ENCODE data around the gene FAM3A. TPM values are rescaled to one million over a fixed set of nuclear protein-coding genes. Genes with fewer than 3 reads are reported as not detected.
"Not testable (repeated sequence)": the region's sequence is repeated elsewhere in the genome, so short reads cannot be mapped to it uniquely, and the experiment has no call there.

The FAM3A gene, protein sequence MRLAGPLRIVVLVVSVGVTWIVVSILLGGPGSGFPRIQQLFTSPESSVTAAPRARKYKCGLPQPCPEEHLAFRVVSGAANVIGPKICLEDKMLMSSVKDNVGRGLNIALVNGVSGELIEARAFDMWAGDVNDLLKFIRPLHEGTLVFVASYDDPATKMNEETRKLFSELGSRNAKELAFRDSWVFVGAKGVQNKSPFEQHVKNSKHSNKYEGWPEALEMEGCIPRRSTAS
- total RNA-seq (2014; rRNA removed; shearing (Covaris generic)): 8.2 and 11.3 TPM in 2 replicates

DNA sequence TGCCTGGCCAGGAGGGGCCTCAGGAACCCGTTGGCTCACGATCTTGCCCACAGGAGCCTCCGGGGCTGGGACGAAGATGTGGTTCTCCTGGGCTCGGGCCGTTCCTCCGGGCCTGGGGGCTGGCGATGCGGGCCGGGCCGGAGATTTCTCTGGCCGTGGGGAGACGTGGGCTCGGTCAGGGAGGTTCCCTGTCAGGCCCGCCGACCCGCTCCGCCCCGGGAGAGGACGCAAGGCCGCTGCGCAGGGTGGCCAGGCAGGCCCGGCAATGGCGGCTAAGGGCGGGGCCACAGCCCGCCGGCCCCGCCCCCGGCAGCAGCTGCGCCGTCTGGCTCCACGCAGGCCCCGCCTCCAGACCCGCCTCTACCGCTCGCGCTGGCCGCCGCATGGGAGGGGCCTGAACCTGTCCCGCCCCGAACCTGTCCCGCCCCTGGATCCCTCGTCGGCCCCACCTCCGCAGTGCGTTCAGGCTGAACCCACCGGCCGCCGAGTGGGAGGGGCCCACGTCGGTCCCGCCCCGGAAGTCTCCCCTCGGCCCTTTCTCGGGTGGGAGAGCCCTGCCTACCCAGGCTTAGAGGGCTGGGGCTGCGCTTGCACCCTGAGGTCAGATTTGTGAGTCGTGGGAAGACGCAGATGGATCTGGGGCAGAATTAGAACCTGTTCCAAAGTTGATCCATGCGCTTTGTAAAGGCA lies at the start of gene FAM3A:
Gene FAM3A (minus strand): TSS at position 267 of the 690 bp plus-strand sequence. CDS start 460 bp downstream, outside the sequence.
- peak; percentile 90 for DNase-seq (ENCODE audit: low read depth)

DNA sequence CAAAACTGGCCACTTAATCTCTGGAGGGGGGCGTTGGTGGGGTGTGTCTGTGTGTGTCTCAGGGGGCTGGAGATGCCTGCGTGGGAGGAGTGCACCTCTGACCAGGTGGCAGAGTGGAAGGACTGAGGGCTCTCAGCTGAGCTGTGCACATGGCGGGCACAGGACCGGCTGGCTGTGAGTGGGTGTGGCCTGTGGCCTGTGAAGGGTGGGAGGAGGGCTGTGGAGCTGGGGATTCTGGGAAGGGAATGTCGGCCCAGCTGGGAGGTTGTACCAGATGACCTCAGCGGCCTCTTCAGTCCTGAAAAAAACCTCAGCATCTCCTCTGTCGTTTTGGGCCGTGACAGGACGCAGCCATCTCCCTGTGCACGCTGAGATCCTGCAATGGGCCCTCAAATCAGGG lies 46.3 kb upstream of the FAM3A start:
- DNase-seq (ENCODE audit: low read depth): not testable (repeated sequence)

DNA sequence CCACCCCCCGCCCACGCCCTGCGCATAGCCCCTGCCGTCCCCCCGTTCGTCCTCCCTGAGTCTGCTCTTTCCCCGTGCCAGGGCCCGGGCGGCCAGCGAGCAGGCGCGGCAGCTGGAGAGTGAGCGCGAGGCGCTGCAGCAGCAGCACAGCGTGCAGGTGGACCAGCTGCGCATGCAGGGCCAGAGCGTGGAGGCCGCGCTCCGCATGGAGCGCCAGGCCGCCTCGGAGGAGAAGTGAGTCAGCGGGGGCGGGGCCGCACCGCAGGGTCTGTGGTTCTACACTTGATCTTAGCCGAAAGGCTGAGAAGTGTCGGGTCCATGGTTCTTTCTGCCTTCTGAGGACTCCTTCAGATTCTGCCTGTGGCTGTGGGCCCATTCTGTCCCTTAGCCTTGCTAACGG lies 44.3 kb upstream of the FAM3A start:
- not testable (repeated sequence) for DNase-seq (ENCODE audit: low read depth)

DNA sequence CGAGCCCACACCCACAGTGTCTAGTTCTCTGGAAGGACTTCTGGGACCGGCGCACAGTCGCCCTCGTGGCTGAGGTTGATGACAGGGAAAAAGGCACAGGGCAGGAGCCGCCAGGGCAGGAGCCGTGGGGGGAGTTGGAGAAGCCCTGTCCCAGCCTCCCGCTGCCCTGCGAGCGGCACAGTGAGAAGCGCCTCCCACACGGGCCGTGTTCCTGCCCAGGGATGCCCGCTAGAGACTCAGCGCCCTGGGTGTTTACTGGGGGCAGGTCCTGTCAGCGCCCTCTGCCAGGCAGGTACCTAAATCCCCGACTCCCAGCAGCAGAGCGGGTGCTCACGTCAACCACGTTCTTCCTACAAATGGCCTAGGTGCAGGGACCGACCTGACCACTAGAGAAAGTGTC lies 42.9 kb upstream of the FAM3A start:
- DNase-seq (ENCODE audit: low read depth): not testable (repeated sequence)

DNA sequence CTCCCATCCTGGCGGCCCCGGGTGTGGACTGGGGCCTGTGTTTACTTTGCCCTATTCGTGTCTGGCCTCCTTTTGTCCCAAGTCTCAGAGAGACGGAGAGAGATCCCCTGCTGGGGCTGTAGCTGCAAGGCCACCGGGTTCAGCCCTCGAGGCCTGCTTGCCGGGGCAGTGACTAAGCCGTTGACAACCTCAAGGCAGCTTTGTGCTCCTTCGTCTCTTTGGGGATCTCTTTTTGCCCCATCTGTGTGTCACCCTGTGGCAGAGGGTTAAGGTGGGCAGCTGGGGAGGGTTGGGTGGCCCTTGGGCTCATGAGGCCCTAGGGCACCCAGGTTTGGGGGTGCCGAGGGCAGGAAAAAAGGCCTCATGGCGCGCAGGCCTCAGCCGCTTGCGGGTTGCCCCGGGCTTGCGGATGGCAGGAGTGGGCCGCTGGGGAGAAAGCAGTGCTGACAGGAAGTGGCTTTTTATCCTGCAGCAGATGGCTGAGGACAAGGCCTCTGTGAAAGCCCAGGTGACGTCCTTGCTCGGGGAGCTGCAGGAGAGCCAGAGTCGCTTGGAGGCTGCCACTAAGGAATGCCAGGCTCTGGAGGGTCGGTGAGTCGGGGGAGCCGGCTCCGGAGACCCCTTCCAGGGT lies 42.1 kb upstream of the FAM3A start:
- not testable (repeated sequence) for DNase-seq (ENCODE audit: low read depth)

DNA sequence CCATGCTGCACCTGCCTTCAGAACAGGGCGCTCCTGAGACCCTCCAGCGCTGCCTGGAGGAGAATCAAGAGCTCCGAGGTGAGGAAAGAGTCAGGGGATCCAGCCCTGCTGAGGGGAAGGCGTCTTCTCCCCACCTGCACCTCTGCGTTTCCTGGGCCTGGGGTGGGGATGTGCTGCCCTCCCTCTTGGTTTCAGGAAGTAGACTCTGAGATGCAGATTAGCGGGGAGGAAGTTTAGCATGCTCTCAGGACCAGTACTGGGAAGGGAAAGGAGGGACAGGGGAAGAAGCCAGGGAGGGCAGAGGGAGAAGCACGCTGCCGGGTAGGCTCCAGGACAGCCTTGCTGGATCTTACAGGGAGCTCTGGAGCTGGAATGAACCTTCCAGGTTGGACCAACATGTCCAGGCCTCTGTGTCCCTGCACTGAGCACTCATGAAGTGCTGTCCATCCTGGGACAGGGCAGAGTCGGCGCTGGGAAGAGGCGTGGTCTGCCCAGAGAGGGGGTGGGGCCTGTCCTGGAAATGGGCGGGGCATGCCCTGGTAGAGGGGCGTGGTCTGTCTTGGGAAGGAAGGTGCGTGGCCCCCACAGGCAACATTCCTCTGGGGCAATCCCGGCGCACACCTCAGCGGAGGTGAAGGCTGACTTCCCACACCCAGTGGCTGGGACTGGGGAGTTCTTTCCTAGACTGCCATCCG lies 36.2 kb upstream of the FAM3A start:
- not testable (repeated sequence) for DNase-seq (ENCODE audit: low read depth)

DNA sequence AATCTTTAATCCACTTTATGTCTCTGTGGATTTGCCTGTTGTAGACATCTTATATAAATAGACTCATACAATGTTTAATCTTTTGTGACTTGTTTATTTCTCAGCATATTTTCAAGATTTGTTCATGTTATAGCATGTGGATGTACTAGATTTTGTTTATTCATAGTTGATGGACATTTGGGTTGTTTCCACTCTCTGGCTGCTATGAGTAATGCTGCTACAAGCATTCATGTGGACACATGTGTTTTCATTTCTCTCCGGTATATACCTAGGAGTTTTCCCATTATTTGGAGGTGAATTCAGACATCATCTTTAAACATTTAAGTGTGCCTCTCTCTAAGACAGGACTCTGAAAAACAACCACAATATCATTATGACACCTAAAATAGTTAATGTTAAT lies 33.7 kb upstream of the FAM3A start:
- DNase-seq (ENCODE audit: low read depth): no peak

DNA sequence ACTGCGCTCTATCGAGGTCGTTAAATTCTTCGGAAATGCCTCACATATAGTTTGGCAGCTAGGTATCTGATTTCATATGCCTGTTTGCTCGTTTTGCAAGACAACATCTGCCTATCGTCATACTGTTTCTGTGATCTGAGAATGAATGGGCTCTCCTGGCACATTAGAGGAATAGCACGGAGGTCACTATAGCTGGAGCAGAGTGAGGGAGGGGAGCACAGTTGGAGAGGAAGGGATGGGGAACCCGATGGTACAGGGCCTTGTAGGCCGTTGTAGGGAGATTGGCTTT lies 31.9 kb upstream of the FAM3A start:
- DNase-seq (ENCODE audit: low read depth): no peak

DNA sequence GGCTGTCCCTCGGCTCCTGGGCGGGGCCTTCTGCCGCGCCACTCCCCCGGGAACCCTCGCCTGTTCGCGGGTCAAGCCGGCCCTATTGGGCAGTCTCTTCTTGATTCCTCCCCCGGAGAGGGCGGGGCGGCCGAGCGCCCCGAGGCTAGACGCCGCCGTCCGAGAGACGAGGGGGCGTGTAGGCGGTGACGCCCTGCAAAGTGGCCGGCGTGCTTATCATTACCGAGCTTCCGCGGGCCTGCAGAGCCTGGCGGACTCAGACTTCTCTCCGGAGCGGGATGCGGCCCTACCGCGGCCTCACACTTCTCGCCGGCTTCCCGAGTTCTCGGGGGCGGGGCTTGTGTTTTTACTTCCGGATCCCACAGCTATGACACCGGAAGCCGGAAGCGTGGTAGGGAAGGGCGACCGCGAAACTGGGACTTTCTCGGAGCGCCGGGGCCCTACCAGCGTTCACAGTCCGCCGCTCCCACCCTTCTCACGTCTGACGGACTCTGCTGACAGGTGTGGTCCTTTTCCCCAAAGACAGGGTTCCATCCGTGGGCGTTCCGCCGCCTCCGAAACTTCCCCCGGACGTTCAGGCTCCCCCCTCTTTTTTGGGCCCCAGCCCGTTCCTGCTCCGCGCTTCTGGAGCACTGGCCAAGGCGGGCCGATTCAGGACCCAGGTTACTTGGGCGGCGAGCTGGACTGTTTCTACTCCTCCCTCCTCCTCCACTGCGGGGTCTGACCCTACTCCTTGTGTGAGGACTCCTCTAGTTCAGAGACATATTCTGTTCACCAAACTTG lies 31.4 kb upstream of the FAM3A start, which contains the start of gene IKBKG:
Gene IKBKG (plus strand): TSS at position 376 of the 783 bp plus-strand sequence. CDS start 4,383 bp downstream, outside the sequence.
- DNase-seq (ENCODE audit: low read depth): peak; percentile 89

DNA sequence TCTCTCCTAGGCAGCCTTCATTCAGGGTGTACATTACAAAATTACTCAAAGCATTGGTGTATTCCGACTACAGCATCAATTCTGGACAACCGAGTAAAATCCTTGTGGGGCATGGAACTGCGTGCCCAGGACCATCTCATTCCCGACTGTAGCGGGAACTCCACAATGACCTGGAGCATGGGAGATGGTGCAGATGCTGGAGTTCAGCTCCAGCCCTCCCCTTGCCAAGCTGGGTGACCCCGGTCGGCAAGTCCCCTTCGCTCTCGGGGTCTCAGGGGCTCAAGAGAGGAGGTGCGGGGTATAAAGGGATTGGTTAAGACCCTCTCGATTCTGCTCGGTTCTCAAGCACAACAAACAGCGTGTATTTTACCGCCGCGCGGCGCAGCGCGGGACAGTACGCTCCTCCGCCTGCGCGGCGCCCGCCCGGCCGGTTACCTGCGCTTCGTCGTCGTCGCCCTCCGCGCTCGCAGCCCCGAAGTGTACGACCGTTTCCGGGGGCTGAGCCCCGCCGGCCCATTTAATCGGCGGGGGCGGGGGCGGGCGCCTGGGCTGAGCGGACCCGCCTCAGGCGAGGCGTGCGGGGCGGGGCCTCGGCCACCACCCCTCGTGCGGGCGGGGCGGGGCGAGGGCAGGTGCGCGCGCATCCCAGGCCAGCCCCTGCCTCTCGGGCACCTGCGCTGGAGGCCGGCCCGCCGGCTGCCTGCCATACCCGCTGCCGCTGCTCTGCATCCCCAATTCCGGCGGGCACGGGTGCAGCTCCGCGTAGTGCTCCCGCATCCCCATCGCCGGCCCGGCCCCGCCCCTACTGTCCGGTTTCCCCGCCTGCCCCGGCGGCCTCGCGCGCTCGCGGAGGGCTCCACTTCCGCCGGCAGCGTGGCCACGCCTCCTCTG lies 30.6 kb upstream of the FAM3A start, which contains the start of gene G6PD:
Gene G6PD (minus strand): TSS at position 493 of the 891 bp plus-strand sequence. CDS start 691 bp downstream, outside the sequence.
- peak; percentile 83 for DNase-seq (ENCODE audit: low read depth)

DNA sequence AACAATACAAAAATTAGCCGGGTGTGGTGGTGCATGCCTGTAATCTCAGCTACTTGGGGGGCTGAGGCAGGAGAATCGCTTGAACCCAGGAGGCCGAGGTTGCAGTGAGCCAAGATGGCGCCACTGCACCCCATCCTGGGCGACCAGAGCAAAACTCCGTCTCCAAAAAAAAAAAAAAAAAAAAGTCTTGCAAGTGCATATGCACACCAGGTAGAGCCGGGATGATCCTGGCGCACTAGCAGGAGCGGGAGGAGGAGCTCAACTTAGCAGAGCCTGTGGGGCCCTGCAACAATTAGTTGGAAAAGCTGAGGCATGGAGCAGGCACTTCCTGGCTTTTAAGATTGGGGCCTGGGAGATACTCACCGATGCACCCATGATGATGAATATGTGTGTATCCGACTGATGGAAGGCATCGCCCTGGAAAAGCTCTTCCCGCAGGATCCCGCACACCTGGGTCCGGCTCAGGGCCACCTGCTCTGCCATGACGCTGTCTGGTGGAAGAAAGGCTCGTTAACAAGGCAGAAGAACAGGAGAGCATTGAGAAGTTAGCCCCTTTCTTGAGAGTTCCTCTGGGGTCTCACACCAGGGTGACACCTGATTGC lies 29.7 kb upstream of the FAM3A start:
- DNase-seq (ENCODE audit: low read depth): no peak

DNA sequence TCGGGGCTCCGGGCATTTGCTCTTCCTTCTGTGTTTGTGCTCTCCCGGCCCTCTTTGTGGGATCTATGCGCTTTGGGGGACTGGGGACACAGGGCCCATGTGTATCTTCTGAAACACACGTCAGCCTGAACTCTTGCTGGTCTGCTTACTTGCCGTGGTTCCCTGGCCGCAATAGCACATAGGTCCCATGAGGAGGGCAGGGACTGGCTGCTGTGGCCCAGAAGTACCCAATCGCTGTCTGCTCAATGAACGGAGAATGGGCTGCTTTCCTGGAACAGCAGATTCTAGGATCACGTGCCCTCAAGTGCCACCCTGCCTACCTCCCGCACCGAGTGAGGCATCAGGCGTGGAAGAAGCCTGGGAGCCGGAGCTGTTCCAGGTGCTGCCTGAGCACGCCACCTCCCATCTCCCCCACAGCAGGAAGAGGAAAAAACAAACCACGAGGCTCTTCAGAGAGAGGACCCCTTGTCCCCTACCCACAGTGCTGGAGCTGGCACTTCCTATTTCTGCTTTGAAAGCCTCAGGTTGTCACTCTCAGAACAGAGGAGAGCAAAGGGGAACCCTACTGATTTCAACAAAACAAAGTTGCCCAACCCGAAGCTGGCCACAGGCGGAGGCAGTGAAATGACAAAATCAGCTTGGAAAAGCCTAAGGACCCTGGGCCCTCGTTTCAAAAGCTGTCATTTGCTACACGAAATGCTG lies 26.8 kb upstream of the FAM3A start:
- DNase-seq (ENCODE audit: low read depth): no peak

DNA sequence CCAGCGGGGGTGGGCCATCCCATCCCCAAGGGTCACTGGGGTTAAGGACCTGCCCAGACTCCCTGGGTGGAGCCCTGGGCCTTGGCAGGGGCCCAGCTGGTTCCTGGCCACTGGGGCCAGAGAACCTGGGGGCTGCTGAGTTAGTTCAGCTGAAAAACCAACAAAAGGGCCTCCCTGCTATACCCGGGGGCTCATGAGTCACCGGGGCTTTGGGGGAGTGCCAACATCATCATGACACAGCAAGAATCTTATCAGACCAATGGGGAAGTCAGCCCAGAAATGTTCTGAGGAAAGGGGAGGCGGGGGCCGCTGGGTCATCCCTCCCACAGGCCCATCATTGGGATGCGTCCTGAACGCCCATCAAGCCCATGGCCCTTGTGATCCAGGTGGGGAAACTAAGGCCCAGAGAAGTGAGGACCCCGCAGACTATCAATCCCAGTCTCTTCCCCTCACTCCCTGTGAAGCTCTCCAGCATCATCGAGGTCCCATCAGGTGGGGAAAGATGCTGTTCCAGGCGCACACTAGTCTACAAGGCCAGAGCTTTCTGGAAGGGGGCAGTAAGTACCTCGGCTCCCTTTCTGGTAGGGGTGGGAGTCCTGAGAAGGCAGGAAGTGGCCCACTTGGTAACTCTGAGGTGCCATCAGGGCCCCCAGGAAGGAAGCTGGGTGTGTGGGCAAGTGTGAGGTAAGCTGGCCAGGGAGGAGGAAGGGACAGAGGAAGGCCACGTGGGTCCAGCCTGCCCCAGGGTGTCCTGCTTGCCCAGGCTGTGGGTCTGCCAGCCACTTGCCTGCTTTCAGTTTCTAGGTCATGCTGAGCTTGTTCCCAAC lies 26.1 kb upstream of the FAM3A start:
- DNase-seq (ENCODE audit: low read depth): peak; percentile 87

DNA sequence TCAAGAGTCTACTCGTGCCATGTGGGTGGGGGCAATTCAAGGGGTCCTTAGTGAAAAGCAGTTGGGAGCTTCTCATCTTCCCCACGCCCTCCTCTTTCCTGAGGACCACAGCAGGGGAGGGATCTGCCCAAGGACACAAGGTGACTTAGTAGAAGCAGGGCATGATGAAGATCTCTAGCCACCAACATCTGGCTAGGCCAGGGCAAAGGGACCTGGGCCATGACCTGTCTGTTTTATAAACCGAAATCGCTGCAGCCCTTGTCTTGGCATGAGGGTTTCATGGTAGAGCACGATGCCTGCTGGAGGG lies 25.5 kb upstream of the FAM3A start:
- no peak for DNase-seq (ENCODE audit: low read depth)

DNA sequence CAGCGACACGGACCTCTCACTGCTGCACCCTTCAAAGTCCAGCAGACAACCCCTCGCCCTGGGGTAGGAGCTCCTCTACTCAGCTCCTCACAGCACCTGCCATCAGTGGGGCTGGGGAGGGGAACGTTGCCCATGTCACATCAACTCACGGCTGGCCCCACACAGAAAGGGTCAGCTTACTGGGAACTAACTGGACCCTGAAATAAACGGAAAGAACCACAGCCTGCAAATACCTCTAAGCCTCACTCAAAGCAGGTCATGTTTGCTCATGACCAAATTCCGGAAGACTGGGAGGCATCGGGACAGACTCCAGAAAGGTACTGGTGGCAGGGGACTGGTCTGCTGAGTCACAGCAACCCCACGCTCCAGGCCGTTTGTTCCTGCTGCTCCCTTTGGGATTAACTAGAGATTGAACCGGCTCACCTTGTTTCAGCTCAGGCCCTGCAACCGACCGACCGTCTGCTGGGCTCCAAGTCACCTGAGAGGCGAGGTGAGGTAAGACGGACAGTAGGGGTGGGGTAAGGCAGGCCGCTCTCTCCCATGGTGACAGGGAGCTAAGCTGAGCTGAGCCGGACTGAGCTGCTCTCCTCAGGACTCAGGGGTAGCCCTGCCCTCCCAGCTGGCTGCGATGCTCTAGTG lies 25.0 kb upstream of the FAM3A start:
- DNase-seq (ENCODE audit: low read depth): peak; percentile 56

DNA sequence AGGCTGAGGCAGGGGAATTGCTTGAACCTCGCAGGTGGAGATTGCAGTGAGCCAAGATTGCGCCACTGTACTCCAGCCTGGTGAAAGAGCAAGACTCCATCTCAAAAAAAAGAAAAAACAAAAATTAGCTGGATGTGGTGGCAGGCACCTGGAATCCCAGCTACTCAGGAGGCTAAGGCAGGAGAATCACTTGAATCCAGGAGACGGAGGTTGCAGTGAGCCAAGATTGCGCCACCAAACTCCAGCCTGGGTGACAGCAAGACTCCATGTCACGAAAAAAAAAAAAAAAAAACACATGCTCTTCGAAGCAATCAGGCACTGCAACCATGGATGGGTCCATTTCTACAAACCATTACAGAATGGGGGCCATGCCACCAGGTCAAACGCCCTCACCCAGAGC lies 24.3 kb upstream of the FAM3A start:
- not testable (repeated sequence) for DNase-seq (ENCODE audit: low read depth)

DNA sequence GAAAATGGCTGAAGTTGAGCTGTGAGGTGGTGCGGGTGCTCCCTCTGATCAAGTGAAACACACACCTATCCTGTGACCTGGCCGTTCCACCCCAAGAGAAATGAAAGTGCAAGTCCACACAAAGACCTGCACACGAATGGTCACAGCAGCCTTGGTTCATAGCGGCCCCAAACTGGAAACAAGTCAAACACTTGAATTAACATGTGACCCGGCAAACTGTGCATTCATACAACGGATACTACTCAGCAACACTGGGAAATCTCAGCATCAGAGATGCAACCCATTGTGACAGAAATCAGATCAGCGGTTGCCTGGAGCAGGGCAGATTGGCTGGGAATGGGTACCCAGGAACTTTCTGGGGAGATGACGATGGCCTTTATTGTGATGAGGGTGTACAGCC lies 23.0 kb upstream of the FAM3A start:
- DNase-seq (ENCODE audit: low read depth): no peak

DNA sequence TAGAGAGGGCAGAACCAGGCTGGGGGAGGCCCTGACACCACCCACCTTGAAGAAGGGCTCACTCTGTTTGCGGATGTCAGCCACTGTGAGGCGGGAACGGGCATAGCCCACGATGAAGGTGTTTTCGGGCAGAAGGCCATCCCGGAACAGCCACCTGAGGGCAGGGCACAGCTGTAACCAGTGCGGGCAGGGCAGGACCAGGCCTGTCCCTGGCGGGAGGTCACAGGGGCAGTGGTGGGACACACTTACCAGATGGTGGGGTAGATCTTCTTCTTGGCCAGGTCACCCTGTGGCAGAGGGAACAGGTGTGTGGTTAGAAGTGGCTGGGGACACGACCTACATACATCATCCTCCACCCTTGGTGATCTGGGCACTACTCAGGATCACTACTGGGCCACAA lies 19.9 kb upstream of the FAM3A start:
- DNase-seq (ENCODE audit: low read depth): no peak
